ENCODE measurements around the gene IRF8.

Gene IRF8

GRCh38 chr16:85960486-85961046 is 61.6 kb downstream of the IRF8 start:
- DNase-seq (ENCODE audit: low read depth) = no peak

- DNase-seq (ENCODE audit: low read depth) = no peak
Measured at GRCh38 chr16:85961988-85962915, 63.3 kb downstream of the IRF8 start.

- DNase-seq (ENCODE audit: low read depth) = peak; percentile 12
Measured at GRCh38 chr16:85963753-85964285, 64.9 kb downstream of the IRF8 start.

GRCh38 chr16:85965125-85965524 is 66.2 kb downstream of the IRF8 start:
- DNase-seq (ENCODE audit: low read depth) = no peak

- DNase-seq (ENCODE audit: low read depth) = no peak
Measured at GRCh38 chr16:85967111-85967510, 68.1 kb downstream of the IRF8 start.

- DNase-seq (ENCODE audit: low read depth) = no peak
Measured at GRCh38 chr16:85968041-85968920, 69.3 kb downstream of the IRF8 start.

- peak; percentile 19 for DNase-seq (ENCODE audit: low read depth)
Measured at GRCh38 chr16:85969159-85969558, 70.2 kb downstream of the IRF8 start.

GRCh38 chr16:85969591-85969990 is 70.6 kb downstream of the IRF8 start:
- peak; percentile 7 for DNase-seq (ENCODE audit: low read depth)

GRCh38 chr16:85970016-85970733 is 71.2 kb downstream of the IRF8 start:
- DNase-seq (ENCODE audit: low read depth) = no peak

GRCh38 chr16:85970738-85971137 is 71.8 kb downstream of the IRF8 start:
- DNase-seq (ENCODE audit: low read depth) = no peak

Data from amniotic epithelial cell (primary cell).